ENCODE results near the gene ABLIM2.

The ABLIM2 gene

GRCh38 chr4:8044244-8044643, 114.4 kb downstream of the ABLIM2 start:
- no peak for DNase-seq (ENCODE audit: low spot score)

- no peak for DNase-seq (ENCODE audit: low spot score)
Observed at GRCh38 chr4:8043596-8043995, 115.0 kb downstream of the ABLIM2 start.

- no peak for DNase-seq (ENCODE audit: low spot score)
Observed at GRCh38 chr4:8041868-8042267, 116.7 kb downstream of the ABLIM2 start.

- DNase-seq (ENCODE audit: low spot score), result peak; percentile 22
Observed at GRCh38 chr4:8041172-8041571, 117.4 kb downstream of the ABLIM2 start.

- no peak for DNase-seq (ENCODE audit: low spot score)
Observed at GRCh38 chr4:8040607-8041006, 118.0 kb downstream of the ABLIM2 start.

GRCh38 chr4:8039853-8040252, 118.8 kb downstream of the ABLIM2 start:
- no peak for DNase-seq (ENCODE audit: low spot score)

GRCh38 chr4:8039290-8039689, 119.3 kb downstream of the ABLIM2 start:
- peak; percentile 70 for DNase-seq (ENCODE audit: low spot score)

- no peak for DNase-seq (ENCODE audit: low spot score)
Observed at GRCh38 chr4:8038719-8039251, 119.8 kb downstream of the ABLIM2 start.

GRCh38 chr4:8038083-8038482, 120.5 kb downstream of the ABLIM2 start:
- DNase-seq (ENCODE audit: low spot score), result no peak

GRCh38 chr4:8037150-8037769, 121.4 kb downstream of the ABLIM2 start:
- no peak for DNase-seq (ENCODE audit: low spot score)

GRCh38 chr4:8035371-8035780, 123.2 kb downstream of the ABLIM2 start:
- DNase-seq (ENCODE audit: low spot score), result no peak

GRCh38 chr4:8033829-8034528, 124.6 kb downstream of the ABLIM2 start:
- DNase-seq (ENCODE audit: low spot score), result no peak

GRCh38 chr4:8033067-8033755, 125.4 kb downstream of the ABLIM2 start:
- no peak for DNase-seq (ENCODE audit: low spot score)

GRCh38 chr4:8032381-8032780, 126.2 kb downstream of the ABLIM2 start:
- DNase-seq (ENCODE audit: low spot score), result no peak

- no peak for DNase-seq (ENCODE audit: low spot score)
Observed at GRCh38 chr4:8030121-8030781, 128.4 kb downstream of the ABLIM2 start.

GRCh38 chr4:8029689-8030088, 128.9 kb downstream of the ABLIM2 start:
- no peak for DNase-seq (ENCODE audit: low spot score)

- no peak for DNase-seq (ENCODE audit: low spot score)
Observed at GRCh38 chr4:8028884-8029568, 129.6 kb downstream of the ABLIM2 start.

GRCh38 chr4:8028368-8028767, 130.2 kb downstream of the ABLIM2 start:
- DNase-seq (ENCODE audit: low spot score), result no peak

- no peak for DNase-seq (ENCODE audit: low spot score)
Observed at GRCh38 chr4:8026453-8026852, 132.2 kb downstream of the ABLIM2 start.

GRCh38 chr4:8025668-8026067, 132.9 kb downstream of the ABLIM2 start:
- DNase-seq (ENCODE audit: low spot score), result no peak

GRCh38 chr4:8024073-8024786, 134.4 kb downstream of the ABLIM2 start:
- no peak for DNase-seq (ENCODE audit: low spot score)
